CD14-positive monocyte (primary cell): ENCODE results near the gene IRAG1. TPM values are rescaled to one million over a fixed set of nuclear protein-coding genes. Genes with fewer than 3 reads are reported as not detected.

Source experiments
- DNase-seq, 3 donors: peaks; one replicate each; pipeline ENCODE4 v3.0.0-alpha.2; 2011 to 2022
- H2AFZ ChIP-seq: 2 replicates; pipeline ENCODE4 v1.6.0; 2012; ENCODE audit warnings: mild to moderate bottlenecking, low read depth, low read length, inconsistent platforms; ENCODE audit not compliant: insufficient read depth, poor library complexity, severe bottlenecking
- H3K27ac ChIP-seq, 2 donors: 1 replicate in 1 of 2; 2 replicates in 1 of 2; pipeline ENCODE4 v1.5.1; 2012 to 2013; ENCODE audit warnings: low read length in 2 of 2, control low read depth in 1 of 2, inconsistent platforms in 1 of 2, low read depth in 1 of 2, mild to moderate bottlenecking in 1 of 2
- H3K27me3 ChIP-seq, 2 donors: one replicate each; pipeline versions ENCODE4 v1.6.0 to v1.6.1; 2011 to 2013; ENCODE audit warnings: low read length in 2 of 2; ENCODE audit not compliant: control insufficient read depth in 2 of 2, insufficient read depth in 2 of 2
- H3K36me3 ChIP-seq, 2 donors: replicated peaks in 1 of 2; 1 replicate in 1 of 2; 2 replicates in 1 of 2; pipeline versions ENCODE4 v1.5.1 to v1.6.1; 2012 to 2013; ENCODE audit warnings: low read length in 2 of 2, control low read depth in 1 of 2, inconsistent platforms in 1 of 2, mild to moderate bottlenecking in 1 of 2; ENCODE audit not compliant: insufficient read depth in 2 of 2, control insufficient read depth in 1 of 2
- H3K4me1 ChIP-seq, 2 donors: 1 replicate in 1 of 2; 2 replicates in 1 of 2; pipeline versions ENCODE4 v1.5.1 to v1.6.1; 2012 to 2013; ENCODE audit warnings: low read length in 2 of 2, control low read depth in 1 of 2, inconsistent platforms in 1 of 2, mild to moderate bottlenecking in 1 of 2, moderate library complexity in 1 of 2; ENCODE audit not compliant: insufficient read depth in 2 of 2, control insufficient read depth in 1 of 2
- H3K4me2 ChIP-seq: replicated peaks from 2 replicates; pipeline ENCODE3; 2012; ENCODE audit warnings: low read length, moderate library complexity, mild to moderate bottlenecking; ENCODE audit not compliant: poor library complexity, severe bottlenecking; ENCODE audit errors: extremely low read depth
- H3K4me3 ChIP-seq, 3 experiments: fragments of 200-600 bp in 1 of 3; sonication (generic) in 1 of 3; replicated peaks in 1 of 3; 1 replicate in 2 of 3; 2 replicates in 1 of 3; pipeline ENCODE4 v1.5.1; 2011 to 2013; ENCODE audit warnings: low read length in 3 of 3, mild to moderate bottlenecking in 3 of 3, control low read depth in 2 of 3, low read depth in 2 of 3, inconsistent platforms in 1 of 3, moderate library complexity in 1 of 3
- H3K79me2 ChIP-seq: 2 replicates; pipeline ENCODE4 v1.6.0; 2012; ENCODE audit warnings: mild to moderate bottlenecking, control low read depth, inconsistent platforms, low read length, moderate library complexity; ENCODE audit not compliant: insufficient read depth
- H3K9ac ChIP-seq: 2 replicates; pipeline ENCODE4 v1.6.0; 2017; ENCODE audit warnings: low read length, mild to moderate bottlenecking; ENCODE audit not compliant: insufficient read depth, poor library complexity, severe bottlenecking
- H3K9me3 ChIP-seq, 2 donors: replicated peaks in 1 of 2; 1 replicate in 1 of 2; 2 replicates in 1 of 2; pipeline versions ENCODE4 v1.5.1 to v1.6.1; 2012 to 2013; ENCODE audit warnings: low read length in 2 of 2, control low read depth in 1 of 2; ENCODE audit not compliant: control insufficient read depth in 1 of 2, insufficient read depth in 1 of 2
- H4K20me1 ChIP-seq: 2 replicates; pipeline ENCODE4 v1.6.0; 2012; ENCODE audit warnings: mild to moderate bottlenecking, low read length, control low read depth, moderate library complexity; ENCODE audit not compliant: insufficient read depth
- H3K27ac Mint-ChIP-seq, 7 donors: one replicate each; pipeline ENCODE4 v1.8.0; 2020; ENCODE audit warnings: mild to moderate bottlenecking in 7 of 7, mixed read lengths in 7 of 7, moderate library complexity in 6 of 7, inconsistent platforms in 2 of 7
- H3K27me3 Mint-ChIP-seq, 3 donors: one replicate each; pipeline ENCODE4 v1.8.0; 2021 to 2022; ENCODE audit warnings: low read depth in 3 of 3, mild to moderate bottlenecking in 3 of 3, mixed read lengths in 3 of 3, moderate library complexity in 3 of 3, inconsistent platforms in 1 of 3
- H3K36me3 Mint-ChIP-seq, 2 donors: one replicate each; pipeline ENCODE4 v1.8.0; 2020; ENCODE audit warnings: mixed read lengths in 2 of 2, inconsistent platforms in 1 of 2, mild to moderate bottlenecking in 1 of 2
- H3K4me1 Mint-ChIP-seq: one replicate; pipeline ENCODE4 v1.8.0; 2020; ENCODE audit warnings: mild to moderate bottlenecking, mixed read lengths
- H3K4me3 Mint-ChIP-seq, 2 donors: one replicate each; pipeline ENCODE4 v1.8.0; 2020; ENCODE audit warnings: mild to moderate bottlenecking in 2 of 2, mixed read lengths in 2 of 2, moderate library complexity in 1 of 2
- H3K9me3 Mint-ChIP-seq, 7 donors: one replicate each; pipeline ENCODE4 v1.8.0; 2020 to 2022; ENCODE audit warnings: mixed read lengths in 7 of 7, mild to moderate bottlenecking in 6 of 7, moderate library complexity in 6 of 7, inconsistent platforms in 2 of 7
- WGBS: methylation state at CpG from one replicate; pipeline ENCODE4 v1.1.5; 2013; ENCODE audit warnings: missing lambda C conversion rate; ENCODE audit not compliant: insufficient coverage; 5-methylcytosine and 5-hydroxymethylcytosine counted together
- intact Hi-C, 2 donors: fragments of 100-400 bp; cut with micrococcal nuclease; formaldehyde crosslinking; loops; one replicate each; pipeline versions ENCODE4 v1.15.0 to v1.15.1; 2023
- polyA plus RNA-seq, 3 donors: library from polyadenylated mRNA; depleted of rRNA in 1 of 3; unstranded in 2 of 3; stranded (reverse) in 1 of 3; fragments of 300-500 nt in 2 of 3; fragments of >200 nt in 1 of 3; fragmentation: Illumina TruSeq in 2 of 3; gene quantifications; 1 replicate in 2 of 3; 2 replicates in 1 of 3; pipeline ENCODE4 v1.2.3, GENCODE V29; 2012 to 2021
- TF ChIP-seq, protein P1 (sequence below): fragments of 200-600 bp; IDR thresholded peaks from one replicate; pipeline ENCODE4 v1.8.0; 2022; ENCODE audit warnings: antibody characterized with exemption, mild to moderate bottlenecking

Gene IRAG1
- polyA plus RNA-seq, 3 donors: 3.0 to 4.9 (median 3.3) TPM

GRCh38 chr11:10655227-10655626, 38.3 kb downstream of the IRAG1 start:
- no peaks in the 10 kb centered on the region for H3K79me2 ChIP-seq
- H3K4me1 ChIP-seq: peaks cover 71 to 77% of the 10 kb centered on the region in 2 donors
- no peaks in the 10 kb centered on the region for H3K36me3 ChIP-seq
- H3K4me3 ChIP-seq: no peak overlapping the region
- Mint-ChIP-seq H3K4me3 (peak overlapping the region in 1 of 2 donors; percentile 44), H3K4me1 (peaks cover 75% of the 10 kb centered on the region), H3K36me3 (peaks cover 0 to 2% of the 10 kb centered on the region in 2 donors), H3K27me3 (peaks cover 1 to 5% (median 2%) of the 10 kb centered on the region in 3 donors), H3K9me3 (peaks cover 0 to 2% (median 0%) of the 10 kb centered on the region in 7 donors), H3K27ac (peak overlapping the region; percentile 62 to 86 (median 70))
- H3K27ac ChIP-seq: peak overlapping the region in 1 of 2 donors; percentile 52
- peak overlapping the region; percentile 29 for H3K4me2 ChIP-seq
- no peaks in the 10 kb centered on the region for H3K9me3 ChIP-seq
- intact Hi-C loops: loop anchor here (5.0 to 10.0 kb wide), 3 partner anchors 48 to 110 kb away; partner anchors contain the start of gene RNF141 (in 1 of the 2)
- H4K20me1 ChIP-seq: no peaks in the 10 kb centered on the region
- no peak overlapping the region for H3K9ac ChIP-seq
- WGBS: 40% methylated on average over 4 of the region's 4 CpGs
- no peak overlapping the region for H2AFZ ChIP-seq
- no peaks in the 10 kb centered on the region for H3K27me3 ChIP-seq
- TF ChIP-seq, protein P1, sequence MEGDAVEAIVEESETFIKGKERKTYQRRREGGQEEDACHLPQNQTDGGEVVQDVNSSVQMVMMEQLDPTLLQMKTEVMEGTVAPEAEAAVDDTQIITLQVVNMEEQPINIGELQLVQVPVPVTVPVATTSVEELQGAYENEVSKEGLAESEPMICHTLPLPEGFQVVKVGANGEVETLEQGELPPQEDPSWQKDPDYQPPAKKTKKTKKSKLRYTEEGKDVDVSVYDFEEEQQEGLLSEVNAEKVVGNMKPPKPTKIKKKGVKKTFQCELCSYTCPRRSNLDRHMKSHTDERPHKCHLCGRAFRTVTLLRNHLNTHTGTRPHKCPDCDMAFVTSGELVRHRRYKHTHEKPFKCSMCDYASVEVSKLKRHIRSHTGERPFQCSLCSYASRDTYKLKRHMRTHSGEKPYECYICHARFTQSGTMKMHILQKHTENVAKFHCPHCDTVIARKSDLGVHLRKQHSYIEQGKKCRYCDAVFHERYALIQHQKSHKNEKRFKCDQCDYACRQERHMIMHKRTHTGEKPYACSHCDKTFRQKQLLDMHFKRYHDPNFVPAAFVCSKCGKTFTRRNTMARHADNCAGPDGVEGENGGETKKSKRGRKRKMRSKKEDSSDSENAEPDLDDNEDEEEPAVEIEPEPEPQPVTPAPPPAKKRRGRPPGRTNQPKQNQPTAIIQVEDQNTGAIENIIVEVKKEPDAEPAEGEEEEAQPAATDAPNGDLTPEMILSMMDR: no peak
- peak in 2 of 3 donors; percentile 22 to 54 for DNase-seq

DNA sequence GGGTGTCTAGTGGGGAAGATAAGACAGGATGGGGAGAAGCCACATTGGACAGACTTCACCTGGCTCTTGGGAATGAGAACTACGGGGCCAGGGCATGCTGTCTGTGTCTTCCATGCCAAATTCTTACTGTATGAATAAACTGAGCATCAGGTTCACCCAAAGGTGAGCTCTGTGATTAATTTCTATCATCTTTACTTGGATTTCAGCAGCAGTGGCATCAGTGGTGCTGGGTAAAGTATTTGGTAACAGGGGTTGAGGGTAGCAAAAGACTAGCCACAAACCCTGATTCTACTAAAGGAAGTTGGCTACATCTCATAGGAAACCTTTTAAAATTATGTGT, 38.8 kb downstream of the IRAG1 start:
- intact Hi-C loops: loop anchor here (5.0 to 10.0 kb wide), 4 partner anchors 47 to 252 kb away; partner anchors contain the start of gene RNF141 (in 1 of the 2)
- peaks cover 0 to 2% (median 0%) of the 10 kb centered on the region in 7 donors for H3K9me3 Mint-ChIP-seq
- H3K27ac ChIP-seq: peak overlapping the region in 1 of 2 donors; percentile 52

More for the DNA sequence above, 38.8 kb downstream of the IRAG1 start:
- Histone ChIP-seq H3K27me3 (no peaks in the 10 kb centered on the region), H3K4me2 (peak overlapping the region; percentile 29), H3K9ac (no peak overlapping the region), H3K9me3 (no peaks in the 10 kb centered on the region), H3K79me2 (no peaks in the 10 kb centered on the region), H3K36me3 (no peaks in the 10 kb centered on the region), H3K4me3 (no peak overlapping the region), H2AFZ (no peak overlapping the region), H3K4me1 (peaks cover 69 to 74% of the 10 kb centered on the region in 2 donors), H4K20me1 (no peaks in the 10 kb centered on the region)
- DNase-seq: peak in 1 of 3 donors; percentile 18
- Mint-ChIP-seq H3K4me1 (peaks cover 72% of the 10 kb centered on the region), H3K4me3 (no peak overlapping the region), H3K27me3 (peaks cover 1 to 5% (median 2%) of the 10 kb centered on the region in 3 donors), H3K27ac (peak overlapping the region; percentile 61 to 86 (median 70)), H3K36me3 (peaks cover 0 to 2% of the 10 kb centered on the region in 2 donors)
- no CpG with 5 or more reads among the region's 1 CpG for WGBS
- TF ChIP-seq, protein P1: no peak
